ENCODE results near the gene TRA2A. TPM values are rescaled to one million over a fixed set of nuclear protein-coding genes. Genes with fewer than 3 reads are reported as not detected.

TRA2A gene
- total and polyA plus RNA-seq, 3 experiments from 2014 or later = 37.1 to 87.6 (median 82.5) TPM

GRCh38 chr7:23477962-23478866 lies 53.6 kb downstream of the TRA2A start:
- POLR2A ChIA-PET = no interaction called here

GRCh38 chr7:23477157-23477499 lies 54.7 kb downstream of the TRA2A start:
- peaks cover 16% of the 10 kb centered on the region for H3K4me1 ChIP-seq (ENCODE audit: insufficient read depth, low read length)
- H3K36me3 ChIP-seq (ENCODE audit: insufficient read depth, low read length) = no peaks in the 10 kb centered on the region
- Mint-ChIP-seq H3K27me3 (peaks cover 58 to 67% of the 10 kb centered on the region in 2 donors), H3K27ac (peak overlapping the region in 1 of 8 donors; percentile 63), H3K36me3 (no peaks in the 10 kb centered on the region), H3K9me3 (peaks cover 8 to 19% (median 13%) of the 10 kb centered on the region in 5 donors), H3K4me3 (no peak overlapping the region), H3K4me1 (peaks cover 6 to 11% (median 7%) of the 10 kb centered on the region in 3 donors)
- H3K27ac ChIP-seq (ENCODE audit: low read depth, low read length) = no peak overlapping the region
- ChIA-PET POLR2A (no interaction called here), CTCF (no interaction called here)
- no peak overlapping the region for H3K4me3 ChIP-seq (ENCODE audit: low read length)
- no peak for DNase-seq
- H3K9me3 ChIP-seq (ENCODE audit: low read length) = no peaks in the 10 kb centered on the region
- H3K27me3 ChIP-seq (ENCODE audit: insufficient read depth, low read length, poor library complexity, severe bottlenecking) = peaks cover 57% of the 10 kb centered on the region

More at GRCh38 chr7:23477962-23478866, 53.6 kb downstream of the TRA2A start:
- Mint-ChIP-seq H3K9me3 (peaks cover 6 to 14% (median 11%) of the 10 kb centered on the region in 5 donors), H3K27ac (no peak overlapping the region), H3K27me3 (peaks cover 49 to 61% of the 10 kb centered on the region in 2 donors), H3K4me3 (no peak overlapping the region), H3K36me3 (no peaks in the 10 kb centered on the region), H3K4me1 (peaks cover 6 to 9% (median 7%) of the 10 kb centered on the region in 3 donors)
- CTCF ChIA-PET = no interaction called here
- no peak overlapping the region for H3K4me3 ChIP-seq (ENCODE audit: low read length)
- H3K4me1 ChIP-seq (ENCODE audit: insufficient read depth, low read length) = peaks cover 16% of the 10 kb centered on the region
- no peaks in the 10 kb centered on the region for H3K36me3 ChIP-seq (ENCODE audit: insufficient read depth, low read length)
- H3K27me3 ChIP-seq (ENCODE audit: insufficient read depth, low read length, poor library complexity, severe bottlenecking) = peaks cover 46% of the 10 kb centered on the region
- H3K27ac ChIP-seq (ENCODE audit: low read depth, low read length) = no peak overlapping the region
- DNase-seq = no peak
- no peaks in the 10 kb centered on the region for H3K9me3 ChIP-seq (ENCODE audit: low read length)

- ChIA-PET POLR2A (no interaction called here), CTCF (no interaction called here)
- H3K27me3 Mint-ChIP-seq = peaks cover 64 to 71% of the 10 kb centered on the region in 2 donors
- Histone ChIP-seq H3K27ac (ENCODE audit: low read depth, low read length) (peak overlapping the region; percentile 52), H3K27me3 (ENCODE audit: insufficient read depth, low read length, poor library complexity, severe bottlenecking) (peaks cover 63% of the 10 kb centered on the region), H3K36me3 (ENCODE audit: insufficient read depth, low read length) (no peaks in the 10 kb centered on the region), H3K4me3 (ENCODE audit: low read length) (no peak overlapping the region), H3K9me3 (ENCODE audit: low read length) (no peaks in the 10 kb centered on the region), H3K4me1 (ENCODE audit: insufficient read depth, low read length) (peaks cover 22% of the 10 kb centered on the region)
- H3K4me1 Mint-ChIP-seq = peaks cover 8 to 13% (median 9%) of the 10 kb centered on the region in 3 donors
- H3K27ac Mint-ChIP-seq = peak overlapping the region in 1 of 8 donors; percentile 63
- no peak for DNase-seq
- no peaks in the 10 kb centered on the region for H3K36me3 Mint-ChIP-seq
- peaks cover 10 to 21% (median 17%) of the 10 kb centered on the region in 5 donors for H3K9me3 Mint-ChIP-seq
- no peak overlapping the region for H3K4me3 Mint-ChIP-seq
Observed at GRCh38 chr7:23476286-23477156, 55.3 kb downstream of the TRA2A start.

GRCh38 chr7:23475576-23475839 lies 56.3 kb downstream of the TRA2A start:
- Mint-ChIP-seq H3K27me3 (peaks cover 67 to 70% of the 10 kb centered on the region in 2 donors), H3K4me3 (no peak overlapping the region), H3K9me3 (peaks cover 10 to 25% (median 21%) of the 10 kb centered on the region in 5 donors), H3K4me1 (peaks cover 16 to 22% (median 17%) of the 10 kb centered on the region in 3 donors), H3K36me3 (no peaks in the 10 kb centered on the region), H3K27ac (no peak overlapping the region)
- Histone ChIP-seq H3K9me3 (ENCODE audit: low read length) (no peaks in the 10 kb centered on the region), H3K4me3 (ENCODE audit: low read length) (no peak overlapping the region), H3K4me1 (ENCODE audit: insufficient read depth, low read length) (peaks cover 30% of the 10 kb centered on the region), H3K36me3 (ENCODE audit: insufficient read depth, low read length) (no peaks in the 10 kb centered on the region), H3K27ac (ENCODE audit: low read depth, low read length) (peak overlapping the region; percentile 70), H3K27me3 (ENCODE audit: insufficient read depth, low read length, poor library complexity, severe bottlenecking) (peaks cover 70% of the 10 kb centered on the region)
- CTCF ChIA-PET = no interaction called here
- no peak for DNase-seq
- POLR2A ChIA-PET = no interaction called here

GRCh38 chr7:23474829-23475575 lies 56.8 kb downstream of the TRA2A start:
- ChIA-PET CTCF (no interaction called here), POLR2A (no interaction called here)
- Mint-ChIP-seq H3K4me1 (peaks cover 21 to 27% (median 22%) of the 10 kb centered on the region in 3 donors), H3K4me3 (peak overlapping the region; percentile 8 to 66 (median 52)), H3K27me3 (peaks cover 68 to 71% of the 10 kb centered on the region in 2 donors), H3K27ac (peak overlapping the region in 3 of 8 donors; percentile 17 to 72 (median 59)), H3K36me3 (no peaks in the 10 kb centered on the region), H3K9me3 (peaks cover 10 to 25% (median 21%) of the 10 kb centered on the region in 5 donors)
- Histone ChIP-seq H3K27ac (ENCODE audit: low read depth, low read length) (peak overlapping the region; percentile 70), H3K36me3 (ENCODE audit: insufficient read depth, low read length) (no peaks in the 10 kb centered on the region), H3K4me3 (ENCODE audit: low read length) (no peak overlapping the region), H3K4me1 (ENCODE audit: insufficient read depth, low read length) (peaks cover 35% of the 10 kb centered on the region), H3K27me3 (ENCODE audit: insufficient read depth, low read length, poor library complexity, severe bottlenecking) (peaks cover 75% of the 10 kb centered on the region), H3K9me3 (ENCODE audit: low read length) (no peaks in the 10 kb centered on the region)
- DNase-seq = peak in 1 of 5 donors; percentile 3

GRCh38 chr7:23474094-23474828 lies 57.5 kb downstream of the TRA2A start:
- peaks cover 82% of the 10 kb centered on the region for H3K27me3 ChIP-seq (ENCODE audit: insufficient read depth, low read length, poor library complexity, severe bottlenecking)
- no peak overlapping the region for H3K4me3 ChIP-seq (ENCODE audit: low read length)
- no peaks in the 10 kb centered on the region for H3K36me3 ChIP-seq (ENCODE audit: insufficient read depth, low read length)
- H3K27ac Mint-ChIP-seq = peak overlapping the region in 2 of 8 donors; percentile 59 to 72
- peaks cover 71 to 73% of the 10 kb centered on the region in 2 donors for H3K27me3 Mint-ChIP-seq
- POLR2A ChIA-PET = no interaction called here
- no peaks in the 10 kb centered on the region for H3K36me3 Mint-ChIP-seq
- H3K27ac ChIP-seq (ENCODE audit: low read depth, low read length) = peak overlapping the region; percentile 70
- peak in 2 of 5 donors; percentile 25 to 27 for DNase-seq
- H3K4me1 Mint-ChIP-seq = peaks cover 23 to 30% (median 25%) of the 10 kb centered on the region in 3 donors
- CTCF ChIA-PET = no interaction called here
- H3K4me1 ChIP-seq (ENCODE audit: insufficient read depth, low read length) = peaks cover 43% of the 10 kb centered on the region
- peaks cover 10 to 25% (median 21%) of the 10 kb centered on the region in 5 donors for H3K9me3 Mint-ChIP-seq
- peak overlapping the region in 6 of 7 donors; percentile 8 to 66 (median 53) for H3K4me3 Mint-ChIP-seq
- H3K9me3 ChIP-seq (ENCODE audit: low read length) = no peaks in the 10 kb centered on the region

GRCh38 chr7:23473844-23474093 lies 58.0 kb downstream of the TRA2A start:
- Mint-ChIP-seq H3K4me3 (peak overlapping the region in 1 of 7 donors; percentile 59), H3K27ac (peak overlapping the region in 1 of 8 donors; percentile 42), H3K27me3 (peaks cover 70 to 71% of the 10 kb centered on the region in 2 donors), H3K4me1 (peaks cover 24 to 31% (median 25%) of the 10 kb centered on the region in 3 donors), H3K36me3 (no peaks in the 10 kb centered on the region), H3K9me3 (peaks cover 10 to 25% (median 21%) of the 10 kb centered on the region in 5 donors)
- H3K4me1 ChIP-seq (ENCODE audit: insufficient read depth, low read length) = peaks cover 47% of the 10 kb centered on the region
- H3K27me3 ChIP-seq (ENCODE audit: insufficient read depth, low read length, poor library complexity, severe bottlenecking) = peaks cover 87% of the 10 kb centered on the region
- H3K27ac ChIP-seq (ENCODE audit: low read depth, low read length) = peak overlapping the region; percentile 70
- ChIA-PET POLR2A (interaction anchor here (1.0 kb wide), 1 partner anchor 57 kb away, joined by 3 read pairs; no protein-coding TSS in a partner anchor), CTCF (no interaction called here)
- H3K4me3 ChIP-seq (ENCODE audit: low read length) = no peak overlapping the region
- H3K36me3 ChIP-seq (ENCODE audit: insufficient read depth, low read length) = no peaks in the 10 kb centered on the region
- no peak for DNase-seq
- no peaks in the 10 kb centered on the region for H3K9me3 ChIP-seq (ENCODE audit: low read length)
